Esophagus (tissue), 2 donors: Measurements from ENCODE around the gene SLC25A47. TPM values are rescaled to one million over a fixed set of nuclear protein-coding genes. Genes with fewer than 3 reads are reported as not detected.
A peak's percentile ranks its signal among the peaks of the same experiment; 100 is the strongest.

ENCODE experiments used
- H3K27ac ChIP-seq, 2 donors: one replicate each; pipeline ENCODE4 v1.5.1; 2013; ENCODE audit warnings: low read depth in 2 of 2, mild to moderate bottlenecking in 2 of 2, inconsistent platforms in 1 of 2, low read length in 1 of 2, moderate library complexity in 1 of 2
- H3K27me3 ChIP-seq, 2 donors: one replicate each; pipeline ENCODE4 v1.6.1; 2013; ENCODE audit warnings: low read length in 2 of 2, control low read depth in 1 of 2, mild to moderate bottlenecking in 1 of 2; ENCODE audit not compliant: insufficient read depth in 2 of 2, control insufficient read depth in 1 of 2
- H3K36me3 ChIP-seq, 2 donors: one replicate each; pipeline ENCODE4 v1.6.1; 2013; ENCODE audit warnings: low read length in 1 of 2; ENCODE audit not compliant: control insufficient read depth in 2 of 2, insufficient read depth in 2 of 2
- H3K4me1 ChIP-seq, 2 donors: one replicate each; pipeline ENCODE4 v1.6.1; 2013; ENCODE audit warnings: low read length in 1 of 2; ENCODE audit not compliant: control insufficient read depth in 2 of 2, insufficient read depth in 2 of 2
- H3K4me3 ChIP-seq, 2 donors: one replicate each; pipeline ENCODE4 v1.5.1; 2013; ENCODE audit warnings: low read length in 2 of 2, mild to moderate bottlenecking in 2 of 2, low read depth in 1 of 2, moderate library complexity in 1 of 2
- H3K9me3 ChIP-seq, 2 donors: one replicate each; pipeline ENCODE4 v1.6.1; 2013; ENCODE audit warnings: mild to moderate bottlenecking in 2 of 2, low read depth in 1 of 2, low read length in 1 of 2, moderate library complexity in 1 of 2; ENCODE audit not compliant: control insufficient read depth in 2 of 2, insufficient read depth in 1 of 2
- WGBS, 2 donors: extraction: QIAGEN DNeasy Blood & Tissue Kit; methylation state at CpG; one replicate each; pipeline ENCODE4 v1.1.7; 2013; 5-methylcytosine and 5-hydroxymethylcytosine counted together
- polyA plus RNA-seq, 2 donors: library from polyadenylated mRNA; stranded (reverse); fragments of 200-250 nt; gene quantifications; one replicate each; pipeline ENCODE4 v1.2.3, GENCODE V29; 2013
- donor health status: healthy with polysubstance abuse.
- donor health status: Bipolar disorder and iron deficiency.

Gene SLC25A47
- polyA plus RNA-seq, 2 donors, result 0.01 to 0.04 TPM

- Histone ChIP-seq H3K36me3 (peaks cover 0 to 16% of the 10 kb centered on the region in 2 donors), H3K27ac (no peak overlapping the region), H3K9me3 (no peaks in the 10 kb centered on the region), H3K4me1 (peaks cover 0 to 5% of the 10 kb centered on the region in 2 donors), H3K4me3 (no peak overlapping the region), H3K27me3 (no peaks in the 10 kb centered on the region)
- 88 to 91% methylated on average over 8 of the region's 8 CpGs for WGBS, 2 donors
Observed at GRCh38 chr14:100332797-100333196, 9.7 kb downstream of the SLC25A47 start.

DNA sequence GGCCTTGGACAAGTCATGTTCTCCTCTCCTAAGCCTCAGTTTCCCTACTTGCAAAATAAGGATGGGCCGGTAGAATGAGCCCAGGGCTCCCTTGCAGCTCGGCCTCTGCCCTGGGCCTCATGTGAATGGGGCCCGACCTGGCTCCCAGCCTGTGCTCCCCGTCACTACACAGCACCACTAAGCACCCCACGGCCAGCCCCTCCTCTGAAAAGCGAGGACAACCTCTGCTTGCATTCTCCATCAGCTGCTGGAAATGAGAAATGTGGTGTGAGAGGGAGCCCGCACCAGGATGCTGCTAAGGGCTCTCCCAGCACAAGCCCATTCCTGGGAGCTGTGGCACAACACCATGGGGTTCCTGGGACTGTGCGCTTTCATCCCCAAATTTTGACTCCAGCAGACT lies 10.2 kb downstream of the SLC25A47 start:
- Histone ChIP-seq H3K4me3 (no peak overlapping the region), H3K4me1 (peaks cover 0 to 5% of the 10 kb centered on the region in 2 donors), H3K27me3 (no peaks in the 10 kb centered on the region), H3K36me3 (peaks cover 0 to 16% of the 10 kb centered on the region in 2 donors), H3K27ac (no peak overlapping the region), H3K9me3 (no peaks in the 10 kb centered on the region)
- WGBS, 2 donors, result 93 to 94% methylated on average over 8 of the region's 8 CpGs

DNA sequence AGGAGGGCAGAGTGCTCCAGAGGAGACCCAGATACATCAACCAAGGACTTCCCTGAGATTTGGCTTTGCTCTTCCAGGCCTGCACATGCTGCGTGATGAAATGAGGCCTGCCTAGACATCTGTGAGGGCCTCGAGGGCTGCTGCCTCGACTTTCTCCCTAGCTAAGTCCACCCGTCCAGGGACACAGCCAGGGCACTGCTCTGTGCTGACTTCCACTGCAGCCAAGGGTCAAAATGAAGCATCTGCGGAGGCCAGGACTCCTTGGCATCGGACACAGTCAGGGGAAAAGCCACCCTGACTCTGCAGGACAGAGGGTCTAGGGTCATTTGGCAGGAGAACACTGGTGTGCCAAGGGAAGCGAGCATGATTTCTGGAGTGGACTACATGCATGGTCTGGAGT lies 10.7 kb downstream of the SLC25A47 start:
- no peaks in the 10 kb centered on the region for H3K9me3 ChIP-seq
- H3K27me3 ChIP-seq, result no peaks in the 10 kb centered on the region
- H3K4me1 ChIP-seq, result peaks cover 0 to 5% of the 10 kb centered on the region in 2 donors
- H3K27ac ChIP-seq, result no peak overlapping the region
- 70 to 82% methylated on average over 7 of the region's 7 CpGs for WGBS, 2 donors
- no peak overlapping the region for H3K4me3 ChIP-seq
- H3K36me3 ChIP-seq, result peaks cover 0 to 16% of the 10 kb centered on the region in 2 donors

GRCh38 chr14:100334904-100335303 lies 11.8 kb downstream of the SLC25A47 start:
- Histone ChIP-seq H3K36me3 (peaks cover 0 to 16% of the 10 kb centered on the region in 2 donors), H3K9me3 (no peaks in the 10 kb centered on the region), H3K27ac (no peak overlapping the region), H3K27me3 (no peaks in the 10 kb centered on the region), H3K4me1 (peaks cover 0 to 5% of the 10 kb centered on the region in 2 donors), H3K4me3 (no peak overlapping the region)
- WGBS, 2 donors, result 76% methylated on average over 12 of the region's 12 CpGs

DNA sequence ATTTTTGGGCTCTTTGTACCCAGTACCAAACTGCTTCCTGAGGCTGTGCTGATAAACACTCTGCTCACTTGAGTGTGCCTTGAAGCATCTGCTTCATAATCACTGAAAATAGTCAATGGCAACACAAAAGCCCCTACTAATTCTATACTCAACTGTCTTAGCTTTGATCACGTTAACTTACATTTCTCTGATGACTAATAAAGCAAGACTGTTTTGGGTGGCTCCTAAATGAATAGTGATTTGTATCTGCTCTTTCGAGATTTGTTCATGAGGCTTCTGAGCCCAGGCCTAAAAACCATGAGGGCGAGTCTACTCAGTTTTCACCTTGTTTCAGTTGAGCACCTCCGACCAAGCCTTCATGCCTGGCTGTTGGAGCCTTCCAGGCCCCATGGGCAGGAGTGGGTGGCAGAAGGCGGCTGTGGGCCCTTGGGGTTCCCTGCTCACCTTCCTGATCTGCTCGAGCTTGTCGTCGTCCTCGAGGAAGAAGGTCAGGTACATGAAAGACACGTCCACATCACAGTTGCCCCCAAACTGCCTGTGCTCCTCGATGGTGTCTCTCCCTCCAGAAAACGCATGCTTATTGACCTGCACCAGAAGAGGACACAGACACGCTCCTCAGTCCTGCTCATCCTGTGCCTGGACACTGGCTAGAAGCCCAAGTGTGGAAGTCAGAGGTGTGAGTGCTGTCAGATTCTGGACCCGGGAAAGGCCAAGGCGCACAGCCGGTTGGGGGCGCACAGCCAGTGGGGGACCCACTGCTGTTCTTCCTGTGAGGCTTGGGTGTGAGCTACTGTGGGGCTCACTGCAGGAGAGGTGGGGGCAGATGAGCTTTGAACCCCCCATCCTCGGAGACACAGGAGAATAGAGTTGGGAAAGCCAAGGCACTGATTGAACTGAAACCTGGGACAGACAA lies 13.7 kb downstream of the SLC25A47 start:
- peaks cover 0 to 7% of the 10 kb centered on the region in 2 donors for H3K4me1 ChIP-seq
- H3K27ac ChIP-seq, result no peak overlapping the region
- H3K27me3 ChIP-seq, result no peaks in the 10 kb centered on the region
- peaks cover 0 to 21% of the 10 kb centered on the region in 2 donors for H3K36me3 ChIP-seq
- no peaks in the 10 kb centered on the region for H3K9me3 ChIP-seq
- WGBS, 2 donors, result 86 to 88% methylated on average over 18 of the region's 18 CpGs
- no peak overlapping the region for H3K4me3 ChIP-seq

GRCh38 chr14:100339766-100340422 lies 16.8 kb downstream of the SLC25A47 start:
- H3K36me3 ChIP-seq, result peaks cover 0 to 17% of the 10 kb centered on the region in 2 donors
- 84 to 92% methylated on average over 6 of the region's 6 CpGs for WGBS, 2 donors
- H3K27ac ChIP-seq, result no peak overlapping the region

GRCh38 chr14:100340423-100340813 lies 17.3 kb downstream of the SLC25A47 start:
- Histone ChIP-seq H3K4me3 (no peak overlapping the region), H3K36me3 (peaks cover 0 to 14% of the 10 kb centered on the region in 2 donors), H3K4me1 (peaks cover 0 to 2% of the 10 kb centered on the region in 2 donors), H3K9me3 (no peaks in the 10 kb centered on the region), H3K27me3 (no peaks in the 10 kb centered on the region), H3K27ac (peak overlapping the region in 1 of 2 donors; percentile 56)
- 55 to 69% methylated on average over 6 of the region's 6 CpGs for WGBS, 2 donors

More at GRCh38 chr14:100339766-100340422, 16.8 kb downstream of the SLC25A47 start:
- Histone ChIP-seq H3K4me1 (peaks cover 0 to 2% of the 10 kb centered on the region in 2 donors), H3K4me3 (no peak overlapping the region), H3K9me3 (no peaks in the 10 kb centered on the region), H3K27me3 (no peaks in the 10 kb centered on the region)

DNA sequence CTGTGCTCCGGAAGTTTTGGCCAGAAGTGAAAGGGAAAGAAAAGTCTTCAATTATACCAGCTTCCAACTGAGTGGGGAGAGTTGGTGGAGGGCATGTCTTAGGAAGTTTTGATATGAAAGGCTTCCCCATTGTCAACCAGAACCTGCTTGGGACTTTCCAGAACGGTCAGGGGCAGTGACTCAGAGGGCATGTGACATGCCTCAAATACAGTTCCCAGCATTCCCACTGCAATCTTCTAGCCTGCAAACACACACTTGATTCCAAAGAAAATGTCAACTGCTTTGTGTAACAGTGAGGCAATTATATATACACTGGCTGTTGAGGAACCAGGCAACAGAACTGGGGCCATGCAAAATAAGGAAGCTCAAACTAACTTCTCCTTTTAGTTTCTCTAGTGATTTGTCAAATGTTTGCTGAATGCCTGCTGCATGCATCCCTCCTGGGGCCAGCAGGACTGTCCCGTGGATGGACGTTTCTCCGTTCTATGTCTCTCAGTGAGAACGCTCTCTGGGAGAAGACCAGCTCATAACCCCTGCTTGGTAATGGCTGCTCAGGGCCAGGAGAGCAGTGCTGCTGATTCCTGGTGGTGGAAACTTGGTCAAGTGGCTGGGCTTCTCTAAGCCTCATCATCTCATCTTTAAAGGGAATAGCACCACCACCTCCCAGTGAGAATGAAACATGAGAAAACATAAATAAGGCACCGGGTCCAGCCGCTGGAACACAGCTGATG lies 18.3 kb downstream of the SLC25A47 start:
- H3K4me1 ChIP-seq, result peaks cover 0 to 2% of the 10 kb centered on the region in 2 donors
- no peak overlapping the region for H3K4me3 ChIP-seq
- peak overlapping the region; percentile 65 to 74 for H3K27ac ChIP-seq
- 46 to 58% methylated on average over 8 of the region's 8 CpGs for WGBS, 2 donors
- no peaks in the 10 kb centered on the region for H3K27me3 ChIP-seq
- H3K9me3 ChIP-seq, result no peaks in the 10 kb centered on the region
- peaks cover 0 to 18% of the 10 kb centered on the region in 2 donors for H3K36me3 ChIP-seq

DNA sequence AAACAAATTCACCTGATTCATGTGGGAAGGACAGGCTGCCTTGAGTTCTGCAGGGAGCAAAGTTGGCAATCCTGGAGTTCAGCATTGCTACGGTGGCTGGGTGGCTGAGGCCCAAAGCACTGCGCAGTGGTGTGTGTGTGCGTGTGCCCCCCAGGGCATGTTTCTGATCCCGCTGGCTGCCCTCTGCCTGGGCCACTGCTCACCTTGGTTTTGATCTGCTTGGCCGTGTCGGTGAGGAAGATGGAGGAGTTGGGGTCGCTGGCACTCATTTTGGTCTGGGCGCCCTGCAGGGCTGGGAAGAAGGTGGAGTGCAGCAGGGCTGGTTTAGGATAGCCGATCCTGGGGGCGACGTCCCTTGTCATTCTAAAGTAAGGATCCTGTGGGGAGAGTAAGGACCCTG lies 19.1 kb downstream of the SLC25A47 start:
- 94 to 95% methylated on average over 11 of the region's 11 CpGs for WGBS, 2 donors
- Histone ChIP-seq H3K9me3 (no peaks in the 10 kb centered on the region), H3K27me3 (no peaks in the 10 kb centered on the region), H3K4me3 (no peak overlapping the region), H3K27ac (peak overlapping the region in 1 of 2 donors; percentile 3), H3K4me1 (peaks cover 0 to 2% of the 10 kb centered on the region in 2 donors), H3K36me3 (peaks cover 0 to 16% of the 10 kb centered on the region in 2 donors)
